ENCODE data around the gene CYP1A2. TPM values are rescaled to one million over a fixed set of nuclear protein-coding genes. Genes with fewer than 3 reads are reported as not detected.

The CYP1A2 gene
- total RNA-seq, 3 donors from 2014 or later (not counting 1 experiment from before 2014, with no cell fraction given) = not detected

DNA sequence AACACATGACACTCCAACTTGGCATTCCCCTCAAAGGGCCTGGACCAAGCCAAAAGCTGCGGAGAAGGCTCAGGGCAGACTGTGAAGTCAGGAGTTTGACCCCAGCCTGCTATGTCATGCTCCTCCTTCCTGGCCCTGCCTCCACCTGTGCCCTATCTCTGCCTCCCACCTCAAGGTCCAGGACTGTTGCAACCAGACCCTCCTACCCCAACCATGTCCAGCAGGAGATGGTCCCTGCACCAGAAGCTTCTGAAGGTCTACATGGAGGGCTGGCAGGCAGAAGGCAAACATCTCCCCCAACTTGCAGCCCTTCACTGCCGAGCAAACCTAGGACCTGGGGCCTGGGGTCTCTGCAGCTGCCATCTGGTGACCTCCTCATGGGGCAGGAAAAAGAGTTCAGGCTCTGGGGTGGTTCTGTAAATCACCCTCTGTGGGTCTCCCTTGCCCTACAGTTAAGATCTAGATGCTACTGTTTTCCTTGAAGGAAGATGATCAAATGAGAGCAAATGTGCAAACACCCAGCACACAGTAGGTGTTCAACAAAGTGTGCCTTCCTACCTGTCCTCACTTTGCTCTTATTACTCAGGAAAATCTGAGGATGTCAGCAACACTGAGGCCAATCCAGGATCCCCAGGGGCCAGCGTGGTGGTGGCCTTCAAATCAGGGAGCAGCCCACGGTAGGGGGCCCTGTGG, 21.7 kb downstream of the CYP1A2 start:
- Histone ChIP-seq H3K36me3 (ENCODE audit: control insufficient read depth, insufficient read depth, low read length) (no peaks in the 10 kb centered on the region), H3K27me3 (ENCODE audit: control insufficient read depth, insufficient read depth, low read length) (no peaks in the 10 kb centered on the region), H3K27ac (ENCODE audit: low read length) (no peak overlapping the region), H3K4me3 (ENCODE audit: low read length) (no peak overlapping the region), H3K9me3 (ENCODE audit: control insufficient read depth, insufficient read depth, low read length) (no peaks in the 10 kb centered on the region), H3K4me1 (ENCODE audit: control insufficient read depth, insufficient read depth, low read length) (peaks cover 34% of the 10 kb centered on the region)
- Mint-ChIP-seq H3K27me3 (ENCODE audit: low read depth in 2 of 2) (peaks cover 7 to 11% of the 10 kb centered on the region in 2 donors), H3K9me3 (no peaks in the 10 kb centered on the region), H3K4me1 (peaks cover 6 to 14% of the 10 kb centered on the region in 2 donors), H3K27ac (peak overlapping the region in 1 of 2 donors; percentile 52), H3K4me3 (no peak overlapping the region), H3K36me3 (no peaks in the 10 kb centered on the region)
- WGBS (ENCODE audit: insufficient coverage) = 74% methylated on average over 4 of the region's 4 CpGs
- DNase-seq (no peak), ATAC-seq (no peak)
- intact Hi-C loops (cut with micrococcal nuclease) = no loop called here
- TF ChIP-seq CTCF (IDR thresholded peaks at IDR 0.05) = no peak

GRCh38 chr15:74773329-74773728, 24.7 kb downstream of the CYP1A2 start:
- Mint-ChIP-seq H3K4me1 (peaks cover 23 to 37% of the 10 kb centered on the region in 2 donors), H3K4me3 (no peak overlapping the region), H3K9me3 (no peaks in the 10 kb centered on the region), H3K36me3 (no peaks in the 10 kb centered on the region), H3K27ac (peak overlapping the region in 1 of 2 donors; percentile 27), H3K27me3 (ENCODE audit: low read depth in 2 of 2) (peaks cover 7% of the 10 kb centered on the region in 2 donors)
- H3K27me3 ChIP-seq (ENCODE audit: control insufficient read depth, insufficient read depth, low read length) = no peaks in the 10 kb centered on the region
- peaks cover 63% of the 10 kb centered on the region for H3K4me1 ChIP-seq (ENCODE audit: control insufficient read depth, insufficient read depth, low read length)
- DNase-seq = no peak
- no peak for TF ChIP-seq CTCF (IDR thresholded peaks at IDR 0.05)
- 97% methylated on average over 5 of the region's 5 CpGs for WGBS (ENCODE audit: insufficient coverage)
- no peak overlapping the region for H3K27ac ChIP-seq (ENCODE audit: low read length)
- no peak overlapping the region for H3K4me3 ChIP-seq (ENCODE audit: low read length)
- no peaks in the 10 kb centered on the region for H3K36me3 ChIP-seq (ENCODE audit: control insufficient read depth, insufficient read depth, low read length)
- intact Hi-C loops (cut with micrococcal nuclease) = no loop called here
- H3K9me3 ChIP-seq (ENCODE audit: control insufficient read depth, insufficient read depth, low read length) = no peaks in the 10 kb centered on the region
- no peak for ATAC-seq

GRCh38 chr15:74773731-74774252, 25.1 kb downstream of the CYP1A2 start:
- ATAC-seq = no peak
- 88% methylated on average over 5 of the region's 5 CpGs for WGBS (ENCODE audit: insufficient coverage)
- Mint-ChIP-seq H3K36me3 (no peaks in the 10 kb centered on the region), H3K27me3 (ENCODE audit: low read depth in 2 of 2) (peaks cover 4 to 5% of the 10 kb centered on the region in 2 donors), H3K4me1 (peaks cover 25 to 38% of the 10 kb centered on the region in 2 donors), H3K27ac (peak overlapping the region in 1 of 2 donors; percentile 27), H3K9me3 (no peaks in the 10 kb centered on the region), H3K4me3 (no peak overlapping the region)
- intact Hi-C loops (cut with micrococcal nuclease) = no loop called here
- Histone ChIP-seq H3K9me3 (ENCODE audit: control insufficient read depth, insufficient read depth, low read length) (no peaks in the 10 kb centered on the region), H3K4me3 (ENCODE audit: low read length) (no peak overlapping the region), H3K36me3 (ENCODE audit: control insufficient read depth, insufficient read depth, low read length) (no peaks in the 10 kb centered on the region), H3K4me1 (ENCODE audit: control insufficient read depth, insufficient read depth, low read length) (peaks cover 65% of the 10 kb centered on the region), H3K27ac (ENCODE audit: low read length) (no peak overlapping the region), H3K27me3 (ENCODE audit: control insufficient read depth, insufficient read depth, low read length) (no peaks in the 10 kb centered on the region)
- DNase-seq = no peak
- TF ChIP-seq CTCF (IDR thresholded peaks at IDR 0.05) = no peak

Data from natural killer cell (primary cell).